IPS-15b (cell line): Measurements from ENCODE around the gene VAMP5.
"Not testable (repeated sequence)": the region's sequence is repeated elsewhere in the genome, so short reads cannot be mapped to it uniquely, and the experiment has no call there.

Experiments used
- H3K27me3 ChIP-seq: one replicate; pipeline ENCODE4 v1.6.1; 2013; ENCODE audit warnings: low read length; ENCODE audit not compliant: control insufficient read depth, insufficient read depth
- H3K36me3 ChIP-seq: one replicate; pipeline ENCODE4 v1.6.1; 2013; ENCODE audit warnings: low read length; ENCODE audit not compliant: control insufficient read depth, insufficient read depth
- H3K4me1 ChIP-seq: one replicate; pipeline ENCODE4 v1.6.1; 2013; ENCODE audit warnings: mild to moderate bottlenecking, low read length; ENCODE audit not compliant: control insufficient read depth, insufficient read depth
- H3K4me3 ChIP-seq: one replicate; pipeline ENCODE4 v1.5.1; 2013; ENCODE audit warnings: low read depth, low read length
- H3K9ac ChIP-seq: one replicate; pipeline ENCODE4 v1.6.1; 2013; ENCODE audit warnings: low read depth, mild to moderate bottlenecking, low read length
- H3K9me3 ChIP-seq: one replicate; pipeline ENCODE4 v1.6.1; 2013; ENCODE audit warnings: mild to moderate bottlenecking, low read length; ENCODE audit not compliant: control insufficient read depth, insufficient read depth

Gene VAMP5

GRCh38 chr2:85611217-85611704 lies 27.0 kb downstream of the VAMP5 start:
- no peaks in the 10 kb centered on the region for H3K27me3 ChIP-seq

DNA sequence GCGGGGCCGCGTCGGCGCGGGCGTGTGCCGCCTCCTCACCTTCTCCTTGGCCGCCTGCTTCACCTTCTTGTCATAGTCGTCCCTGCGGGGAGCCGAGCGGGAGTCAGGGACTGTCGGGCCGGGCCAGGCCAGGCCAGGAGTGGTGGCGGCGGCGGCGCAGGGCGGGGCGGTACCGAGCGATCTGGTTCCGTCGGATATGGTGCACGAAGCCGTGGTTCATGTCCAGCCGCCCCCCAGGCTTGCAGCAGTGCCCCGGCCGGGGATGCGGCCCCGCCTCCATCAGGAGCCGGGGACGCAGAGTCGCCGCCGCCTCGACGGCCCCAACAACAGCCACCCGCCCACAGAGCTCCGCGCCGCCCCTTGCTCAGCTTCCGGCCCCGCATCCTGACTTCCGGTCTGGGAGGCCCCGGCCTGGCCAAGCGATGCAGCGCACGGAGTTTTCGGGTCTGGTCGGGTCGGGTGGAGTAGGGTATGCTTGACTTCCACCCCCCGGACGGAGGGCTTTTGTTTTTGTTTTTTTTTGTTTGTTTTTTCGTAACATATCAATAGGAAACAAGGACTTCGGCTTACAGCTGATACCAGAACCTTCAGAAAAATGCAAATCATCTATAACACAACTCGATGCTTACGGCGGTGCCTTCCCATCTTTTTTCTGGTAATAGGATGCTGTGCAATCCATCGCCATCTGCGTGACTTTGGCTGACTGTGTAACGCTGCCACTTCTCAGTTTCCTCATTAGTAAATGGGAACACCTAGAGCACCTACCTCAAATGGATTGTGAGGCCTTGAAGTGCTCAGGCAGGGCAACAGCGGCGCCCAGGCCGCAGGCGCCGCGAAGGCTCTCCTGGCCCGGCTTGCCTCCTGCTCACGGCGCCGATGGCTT lies 27.7 kb downstream of the VAMP5 start, which contains the start of gene C2orf68:
Gene C2orf68 (minus strand): TSS at position 362 of the 883 bp plus-strand sequence. CDS start 82 bp downstream, at position 280.
- H3K27me3 ChIP-seq, result no peaks in the 10 kb centered on the region
- H3K9me3 ChIP-seq, result no peaks in the 10 kb centered on the region
- peaks cover 2% of the 10 kb centered on the region for H3K4me1 ChIP-seq
- H3K36me3 ChIP-seq, result peaks cover 7% of the 10 kb centered on the region
- peak within 1 kb of the TSS; percentile 92 for H3K4me3 ChIP-seq
- peak within 1 kb of the TSS; percentile 83 for H3K9ac ChIP-seq

More at GRCh38 chr2:85611217-85611704, 27.0 kb downstream of the VAMP5 start:
- Histone ChIP-seq H3K4me3 (peak overlapping the region; percentile 92), H3K36me3 (peaks cover 7% of the 10 kb centered on the region), H3K4me1 (peaks cover 2% of the 10 kb centered on the region), H3K9me3 (no peaks in the 10 kb centered on the region), H3K9ac (peak overlapping the region; percentile 83)

DNA sequence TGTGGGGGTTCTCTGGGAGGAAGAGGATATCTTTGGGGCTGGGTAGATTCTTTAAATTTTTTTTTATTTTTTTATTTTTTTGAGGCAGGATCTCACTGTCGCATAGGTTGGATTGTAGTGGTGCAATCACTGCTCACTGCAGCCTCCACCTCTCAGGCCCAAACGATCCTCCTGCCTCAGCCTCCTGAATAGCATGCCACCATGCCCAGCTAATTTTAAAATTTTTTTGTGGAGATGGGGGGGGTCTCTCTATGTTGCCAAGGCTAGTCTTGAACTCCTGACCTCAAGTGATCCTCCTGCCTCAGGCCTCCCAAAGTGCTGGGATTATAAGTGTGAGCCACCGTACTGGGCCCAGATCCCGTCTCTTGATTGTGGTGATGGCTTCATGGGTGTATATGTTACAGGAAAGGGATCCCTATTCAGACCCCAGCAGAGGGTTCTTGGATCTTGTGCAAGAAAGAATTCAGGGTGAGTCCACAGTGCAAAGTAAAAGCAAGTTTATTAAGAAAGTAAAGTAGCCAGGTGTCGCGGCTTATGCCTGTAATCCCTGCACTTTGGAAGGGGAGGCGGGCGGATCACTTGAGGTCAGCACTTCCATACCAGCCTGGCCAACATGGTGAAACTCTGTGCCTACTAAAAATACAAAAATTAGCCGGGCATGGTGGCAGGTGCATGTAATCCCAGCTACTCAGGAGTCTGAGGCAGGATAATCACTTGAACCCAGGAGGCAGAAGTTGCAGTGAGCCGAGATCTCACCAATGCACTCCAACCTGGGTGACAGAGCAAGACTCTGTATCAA lies 29.7 kb downstream of the VAMP5 start:
- H3K36me3 ChIP-seq, result peaks cover 5% of the 10 kb centered on the region
- no peak overlapping the region for H3K4me3 ChIP-seq
- H3K9me3 ChIP-seq, result no peaks in the 10 kb centered on the region
- H3K9ac ChIP-seq, result no peak overlapping the region
- H3K4me1 ChIP-seq, result peaks cover 3% of the 10 kb centered on the region
- H3K27me3 ChIP-seq, result no peaks in the 10 kb centered on the region

GRCh38 chr2:85614757-85615156 lies 30.5 kb downstream of the VAMP5 start:
- not testable (repeated sequence) for H3K9ac ChIP-seq, H3K27me3 ChIP-seq, H3K4me3 ChIP-seq, H3K4me1 ChIP-seq, H3K9me3 ChIP-seq, H3K36me3 ChIP-seq

- no peak overlapping the region for H3K4me3 ChIP-seq
- H3K36me3 ChIP-seq, result peaks cover 2% of the 10 kb centered on the region
- no peak overlapping the region for H3K9ac ChIP-seq
- H3K27me3 ChIP-seq, result no peaks in the 10 kb centered on the region
- no peaks in the 10 kb centered on the region for H3K9me3 ChIP-seq
- H3K4me1 ChIP-seq, result peaks cover 3% of the 10 kb centered on the region
These were observed 31.1 kb downstream of the VAMP5 start for GRCh38 chr2:85615413-85615728.

DNA sequence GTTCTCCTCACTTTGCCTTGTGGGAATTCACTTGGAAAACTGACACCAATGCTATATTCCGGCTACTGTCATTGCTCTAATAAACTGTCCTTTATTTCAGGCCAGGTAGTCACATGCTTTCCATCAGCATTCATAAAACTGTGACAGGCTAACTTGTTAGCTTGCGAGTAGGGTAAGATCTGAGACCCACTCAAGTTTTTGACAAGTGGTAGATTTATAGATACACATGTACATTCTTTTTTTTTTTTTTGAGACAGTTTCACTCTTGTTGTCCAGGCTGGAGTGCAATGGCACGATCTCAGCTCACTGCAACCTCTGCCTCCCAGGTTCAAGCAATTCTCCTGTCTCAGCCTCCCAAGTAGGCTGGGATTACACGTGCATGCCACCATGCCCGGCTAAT lies 33.5 kb downstream of the VAMP5 start:
- not testable (repeated sequence) for H3K9ac ChIP-seq, H3K36me3 ChIP-seq, H3K4me1 ChIP-seq, H3K9me3 ChIP-seq, H3K27me3 ChIP-seq
- H3K4me3 ChIP-seq, result peak overlapping the region; percentile 79

DNA sequence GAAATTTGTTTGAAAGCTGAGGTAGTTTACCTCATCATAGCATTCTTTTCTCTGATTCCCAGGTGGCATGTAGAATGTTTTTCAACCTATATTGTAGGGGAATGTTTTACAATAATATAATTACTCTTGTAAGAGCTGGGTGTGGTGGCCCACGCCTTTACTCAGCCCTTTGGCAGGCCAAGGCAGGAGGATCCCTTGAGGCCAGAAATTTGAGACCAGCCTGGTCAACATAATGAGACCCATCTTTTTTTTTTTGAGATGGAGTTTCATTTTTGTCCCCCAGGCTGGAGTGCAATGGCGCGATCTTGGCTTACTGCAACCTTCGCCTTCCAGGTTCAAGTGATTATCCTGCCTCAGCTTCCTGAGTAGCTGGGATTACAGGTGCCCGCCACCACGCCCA lies 35.4 kb downstream of the VAMP5 start:
- Histone ChIP-seq H3K4me1 (peaks cover 2% of the 10 kb centered on the region), H3K27me3 (no peaks in the 10 kb centered on the region), H3K36me3 (peaks cover 23% of the 10 kb centered on the region), H3K9ac (no peak overlapping the region), H3K4me3 (no peak overlapping the region), H3K9me3 (no peaks in the 10 kb centered on the region)

GRCh38 chr2:85621338-85621737 lies 37.1 kb downstream of the VAMP5 start:
- Histone ChIP-seq H3K9me3 (no peaks in the 10 kb centered on the region), H3K36me3 (peaks cover 38% of the 10 kb centered on the region), H3K4me1 (peaks cover 2% of the 10 kb centered on the region), H3K4me3 (no peak overlapping the region), H3K9ac (no peak overlapping the region), H3K27me3 (no peaks in the 10 kb centered on the region)

- no peak overlapping the region for H3K9ac ChIP-seq
- no peaks in the 10 kb centered on the region for H3K9me3 ChIP-seq
- peaks cover 44% of the 10 kb centered on the region for H3K36me3 ChIP-seq
- no peak overlapping the region for H3K4me3 ChIP-seq
- H3K27me3 ChIP-seq, result no peaks in the 10 kb centered on the region
- H3K4me1 ChIP-seq, result no peaks in the 10 kb centered on the region
These were observed 39.8 kb downstream of the VAMP5 start for GRCh38 chr2:85623991-85624390.

DNA sequence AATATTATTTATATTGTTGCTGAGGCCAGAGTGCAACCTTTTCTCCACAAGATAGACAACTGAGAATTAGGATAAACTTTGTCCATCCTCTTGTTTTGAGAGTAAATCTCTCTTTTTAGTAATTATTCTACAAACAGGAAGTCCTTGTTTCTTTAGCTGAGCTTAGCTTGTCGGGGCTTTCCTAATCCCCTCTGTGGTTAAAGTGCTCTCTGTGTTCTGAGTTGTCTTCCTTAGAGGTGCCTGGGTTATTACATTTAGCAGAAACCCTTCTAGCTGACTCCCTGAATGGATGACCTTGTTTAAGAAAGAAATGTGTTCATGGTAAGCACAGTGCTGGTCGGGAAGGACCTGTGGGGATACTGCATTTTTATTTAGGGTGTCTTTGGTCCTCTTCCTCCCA lies 44.4 kb downstream of the VAMP5 start:
- Histone ChIP-seq H3K36me3 (peaks cover 42% of the 10 kb centered on the region), H3K9me3 (no peaks in the 10 kb centered on the region), H3K27me3 (no peaks in the 10 kb centered on the region), H3K4me3 (no peak overlapping the region), H3K9ac (no peak overlapping the region), H3K4me1 (no peaks in the 10 kb centered on the region)

- H3K4me3 ChIP-seq, result no peak overlapping the region
- H3K36me3 ChIP-seq, result peaks cover 33% of the 10 kb centered on the region
These were observed 47.1 kb downstream of the VAMP5 start for GRCh38 chr2:85631316-85631715.

More at GRCh38 chr2:85631316-85631715, 47.1 kb downstream of the VAMP5 start:
- Histone ChIP-seq H3K27me3 (no peaks in the 10 kb centered on the region), H3K9ac (no peak overlapping the region), H3K9me3 (no peaks in the 10 kb centered on the region), H3K4me1 (no peaks in the 10 kb centered on the region)
